ENCODE measurements around the gene PTGES2. TPM values are rescaled to one million over a fixed set of nuclear protein-coding genes. Genes with fewer than 3 reads are reported as not detected.

PTGES2 gene
- total RNA-seq: 71.2 and 71.5 TPM in 2 replicates

GRCh38 chr9:128127568-128127989 lies at the start of gene PTGES2:
TSS of gene PTGES2 (minus strand) at chr9:128127729. CDS start at chr9:128127717, 12 bp downstream.

GRCh38 chr9:128159784-128160602 lies 32.5 kb upstream of the PTGES2 start, which contains the start of gene BBLN:
TSS of gene BBLN (plus strand) at chr9:128160265. CDS start at chr9:128160408, 143 bp downstream.

GRCh38 chr9:128149001-128149701 lies 21.6 kb upstream of the PTGES2 start, which contains the start of gene LCN2:
TSS of gene LCN2 (plus strand) at chr9:128149453. CDS start at chr9:128149526, 73 bp downstream.

Other genes starting within 250 kb of the PTGES2 start
- gene ST6GALNAC6, start 228.1 kb downstream of the PTGES2 start, total RNA-seq: 46.1 and 53.2 TPM in 2 replicates
- 75.8 and 85.3 TPM in 2 replicates for gene ST6GALNAC4, start 210.7 kb downstream of the PTGES2 start, total RNA-seq
- 0.29 and 0.65 TPM in 2 replicates for gene PIP5KL1, start 197.0 kb downstream of the PTGES2 start, total RNA-seq
- gene DPM2, start 189.9 kb downstream of the PTGES2 start, total RNA-seq: 15.7 and 19.6 TPM in 2 replicates
- 10.6 and 12.1 TPM in 2 replicates for gene EEIG1, start 146.7 kb downstream of the PTGES2 start, total RNA-seq
- 7.5 and 9.3 TPM in 2 replicates for gene NAIF1, start 60.4 kb downstream of the PTGES2 start, total RNA-seq
- 22.5 and 22.9 TPM in 2 replicates for gene SLC25A25, start 59.5 kb downstream of the PTGES2 start, total RNA-seq
- not detected in 2 replicates for gene LCN2, start 21.7 kb upstream of the PTGES2 start, total RNA-seq
- 59.2 and 82.6 TPM in 2 replicates for gene BBLN, start 32.5 kb upstream of the PTGES2 start, total RNA-seq
- gene CIZ1, start 63.8 kb upstream of the PTGES2 start, total RNA-seq: 39.7 and 42.5 TPM in 2 replicates
- gene DNM1, start 75.7 kb upstream of the PTGES2 start, total RNA-seq: 0.48 and 0.98 TPM in 2 replicates
- gene GOLGA2, start 148.3 kb upstream of the PTGES2 start, total RNA-seq: 78.3 and 79.7 TPM in 2 replicates
- gene SWI5, start 148.5 kb upstream of the PTGES2 start, total RNA-seq: 20.5 and 23.5 TPM in 2 replicates
- gene TRUB2, start 194.7 kb upstream of the PTGES2 start, total RNA-seq: 16.7 and 24.2 TPM in 2 replicates
- 45.7 and 46.2 TPM in 2 replicates for gene COQ4, start 195.1 kb upstream of the PTGES2 start, total RNA-seq
- gene SLC27A4, start 212.8 kb upstream of the PTGES2 start, total RNA-seq: 39.5 and 40.2 TPM in 2 replicates
- 49.5 and 49.6 TPM in 2 replicates for gene URM1, start 243.6 kb upstream of the PTGES2 start, total RNA-seq

Data from vein endothelial cell (primary cell).